ENCODE measurements around the gene ZMYND10.

ZMYND10 gene

GRCh38 chr3:50350213-50350526, 4.6 kb upstream of the ZMYND10 start:
- DNase-seq (ENCODE audit: low read depth): no peak
- no peak for TF ChIP-seq CTCF (conservative IDR thresholded peaks at IDR 0.05; ENCODE audit: control insufficient read depth, insufficient read depth, low read depth, low read length)
- peak overlapping the region; percentile 92 for H3K4me3 ChIP-seq (ENCODE audit: control insufficient read depth, low read depth, low read length)

GRCh38 chr3:50347187-50347813, 1.8 kb upstream of the ZMYND10 start:
- peak; percentile 58 for TF ChIP-seq CTCF (conservative IDR thresholded peaks at IDR 0.05; ENCODE audit: control insufficient read depth, insufficient read depth, low read depth, low read length)
- DNase-seq (ENCODE audit: low read depth): peak; percentile 75
- no peak overlapping the region for H3K4me3 ChIP-seq (ENCODE audit: control insufficient read depth, low read depth, low read length)

- DNase-seq (ENCODE audit: low read depth): no peak
- peak overlapping the region; percentile 42 for H3K4me3 ChIP-seq (ENCODE audit: control insufficient read depth, low read depth, low read length)
- no peak for TF ChIP-seq CTCF (conservative IDR thresholded peaks at IDR 0.05; ENCODE audit: control insufficient read depth, insufficient read depth, low read depth, low read length)
Measured at GRCh38 chr3:50345008-50345407, 524 bp downstream of the ZMYND10 start.

- no peak for TF ChIP-seq CTCF (conservative IDR thresholded peaks at IDR 0.05; ENCODE audit: control insufficient read depth, insufficient read depth, low read depth, low read length)
Measured at GRCh38 chr3:50342813-50343633, 2.5 kb downstream of the ZMYND10 start.

GRCh38 chr3:50341996-50342650, 3.4 kb downstream of the ZMYND10 start:
- no peak for TF ChIP-seq CTCF (conservative IDR thresholded peaks at IDR 0.05; ENCODE audit: control insufficient read depth, insufficient read depth, low read depth, low read length)
- peak overlapping the region; percentile 79 for H3K4me3 ChIP-seq (ENCODE audit: control insufficient read depth, low read depth, low read length)
- DNase-seq (ENCODE audit: low read depth): no peak

More at GRCh38 chr3:50342813-50343633, 2.5 kb downstream of the ZMYND10 start:
- no peak for DNase-seq (ENCODE audit: low read depth)
- H3K4me3 ChIP-seq (ENCODE audit: control insufficient read depth, low read depth, low read length): no peak overlapping the region

- peak overlapping the region; percentile 79 for H3K4me3 ChIP-seq (ENCODE audit: control insufficient read depth, low read depth, low read length)
- no peak for DNase-seq (ENCODE audit: low read depth)
Measured at GRCh38 chr3:50341537-50341936, 4.0 kb downstream of the ZMYND10 start.

More at GRCh38 chr3:50341537-50341936, 4.0 kb downstream of the ZMYND10 start:
- TF ChIP-seq CTCF (conservative IDR thresholded peaks at IDR 0.05; ENCODE audit: control insufficient read depth, insufficient read depth, low read depth, low read length): no peak
